Stimulated activated naive CD8-positive, alpha-beta T cell treated with anti-CD3 and anti-CD28 coated beads, Interleukin-15, Interleukin-2, amounts not matched to agents 100 U/mL and 50 U/mL, for 24 hours (primary cell): ENCODE results near the gene ZNF273.

Experiments used
- ATAC-seq: fragments of 150-1000 bp; cut with Tn5 transposase; one replicate; pipeline ENCODE4 v1.10.0; 2021
- DNase-seq: peaks from one replicate; pipeline ENCODE4 v3.0.0; 2021

ZNF273 gene

DNA sequence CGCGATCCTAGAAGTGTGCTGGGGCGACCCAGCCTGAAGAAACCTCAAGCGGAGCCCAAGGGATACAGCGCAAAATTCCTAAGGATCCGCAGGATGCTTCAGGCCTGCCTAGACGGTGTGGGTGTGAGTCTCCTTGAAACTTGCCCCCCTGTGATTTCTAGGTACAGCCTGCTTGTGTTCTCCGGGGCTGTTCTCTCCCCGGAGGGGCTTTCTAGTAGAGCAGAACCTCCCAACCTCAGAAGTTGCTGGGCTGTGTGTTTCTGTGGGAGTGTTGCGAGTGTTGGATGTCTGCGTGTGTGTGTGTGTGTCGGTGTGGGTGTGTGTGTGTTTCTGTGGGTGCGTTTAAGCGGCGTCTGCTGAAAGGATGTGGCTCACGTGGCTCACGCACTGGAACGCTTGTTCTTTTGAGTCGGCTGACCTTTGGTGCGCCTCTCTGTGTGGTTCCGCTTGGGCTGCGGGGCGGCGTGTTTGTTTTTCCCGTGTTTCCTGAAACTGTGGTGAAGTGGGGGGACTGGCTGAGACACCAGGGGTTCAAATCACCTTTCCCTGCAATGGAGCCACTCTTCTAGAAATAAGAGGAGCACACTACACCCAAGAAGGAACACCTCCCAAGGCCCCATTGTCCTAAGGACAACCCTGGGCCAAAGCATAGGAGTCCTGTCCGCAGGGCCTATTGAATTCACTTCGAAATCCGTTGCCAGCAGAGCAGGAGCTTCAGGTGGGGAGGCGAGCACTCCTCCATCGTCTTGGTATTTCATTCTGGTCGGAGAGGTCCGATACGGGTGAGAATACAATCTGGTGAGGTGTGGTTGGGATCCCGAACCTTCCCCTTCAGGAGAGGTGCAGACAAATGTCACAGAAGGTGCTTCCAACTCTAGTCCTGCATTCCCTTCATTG lies 25.1 kb upstream of the ZNF273 start:
- ATAC-seq (no peak), DNase-seq (no peak)

DNA sequence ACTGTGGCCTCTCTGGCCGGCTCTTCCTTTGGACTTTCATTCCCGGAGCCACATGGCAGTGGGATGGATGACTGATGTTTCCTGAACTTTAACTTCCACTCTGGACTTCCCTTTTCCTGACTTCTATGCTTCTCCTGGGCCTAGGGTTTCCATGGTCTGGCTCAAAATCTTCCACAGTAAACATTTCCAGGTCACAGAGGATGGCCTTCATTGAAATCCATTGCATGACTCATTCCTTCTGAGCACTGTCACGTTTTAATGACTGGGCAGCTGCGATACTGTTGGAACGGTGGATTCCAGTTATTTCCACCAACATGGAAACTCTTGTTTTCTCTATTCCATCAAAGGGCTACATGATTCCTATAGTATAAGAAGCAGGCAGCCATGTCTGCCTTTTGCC lies 24.4 kb upstream of the ZNF273 start:
- no peak for ATAC-seq
- DNase-seq = no peak

DNA sequence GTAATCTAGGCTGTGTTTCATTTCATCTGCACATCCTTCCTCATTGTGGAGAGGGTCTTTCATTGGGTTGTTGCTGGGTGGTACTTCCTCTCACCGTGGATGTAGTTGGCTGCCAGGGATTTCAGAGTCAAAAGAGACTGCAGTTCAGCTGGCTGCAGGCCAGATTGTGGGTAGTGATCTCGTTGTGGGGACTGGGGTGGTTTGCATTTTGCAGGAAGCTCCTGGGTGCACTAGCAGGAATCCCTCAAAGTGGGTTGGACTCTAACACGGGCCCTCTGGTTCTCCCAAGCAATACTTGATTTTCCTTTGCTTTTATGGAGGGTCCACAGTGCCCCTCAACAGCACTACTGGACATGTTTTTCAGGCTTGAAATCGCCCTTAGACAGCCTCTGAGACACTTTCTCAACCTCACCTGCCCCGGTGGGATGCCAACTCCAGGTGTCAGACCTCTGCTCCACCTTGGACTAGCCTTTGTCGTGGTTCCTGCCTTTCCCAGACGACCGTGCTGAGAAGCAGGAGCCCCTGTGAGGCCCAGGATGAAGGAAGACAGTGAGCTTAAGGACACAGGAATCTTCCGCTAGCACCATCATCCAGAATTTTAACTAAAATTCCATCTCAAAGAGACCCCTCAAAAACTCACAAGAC lies 23.9 kb upstream of the ZNF273 start:
- ATAC-seq = no peak
- no peak for DNase-seq

DNA sequence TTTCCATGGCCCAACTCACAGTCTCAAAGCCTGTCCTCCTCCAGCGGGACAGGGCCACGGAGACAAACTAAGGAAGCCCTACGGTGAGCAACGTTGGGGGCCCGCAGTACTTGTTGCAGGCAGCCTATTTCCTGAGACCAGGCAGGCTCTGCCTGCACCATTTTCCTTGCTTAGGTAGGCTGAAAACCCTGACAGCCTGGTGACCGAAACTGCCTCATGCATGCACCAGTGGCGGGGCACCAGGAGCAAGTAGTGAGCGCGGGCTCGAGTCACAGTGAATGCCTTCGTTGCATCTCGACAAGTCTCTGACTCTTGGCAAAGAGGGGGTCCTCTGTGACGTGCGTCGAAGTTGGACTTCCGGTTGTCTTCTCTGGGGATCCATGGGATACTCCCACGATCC lies 23.3 kb upstream of the ZNF273 start:
- ATAC-seq = no peak
- DNase-seq = no peak

DNA sequence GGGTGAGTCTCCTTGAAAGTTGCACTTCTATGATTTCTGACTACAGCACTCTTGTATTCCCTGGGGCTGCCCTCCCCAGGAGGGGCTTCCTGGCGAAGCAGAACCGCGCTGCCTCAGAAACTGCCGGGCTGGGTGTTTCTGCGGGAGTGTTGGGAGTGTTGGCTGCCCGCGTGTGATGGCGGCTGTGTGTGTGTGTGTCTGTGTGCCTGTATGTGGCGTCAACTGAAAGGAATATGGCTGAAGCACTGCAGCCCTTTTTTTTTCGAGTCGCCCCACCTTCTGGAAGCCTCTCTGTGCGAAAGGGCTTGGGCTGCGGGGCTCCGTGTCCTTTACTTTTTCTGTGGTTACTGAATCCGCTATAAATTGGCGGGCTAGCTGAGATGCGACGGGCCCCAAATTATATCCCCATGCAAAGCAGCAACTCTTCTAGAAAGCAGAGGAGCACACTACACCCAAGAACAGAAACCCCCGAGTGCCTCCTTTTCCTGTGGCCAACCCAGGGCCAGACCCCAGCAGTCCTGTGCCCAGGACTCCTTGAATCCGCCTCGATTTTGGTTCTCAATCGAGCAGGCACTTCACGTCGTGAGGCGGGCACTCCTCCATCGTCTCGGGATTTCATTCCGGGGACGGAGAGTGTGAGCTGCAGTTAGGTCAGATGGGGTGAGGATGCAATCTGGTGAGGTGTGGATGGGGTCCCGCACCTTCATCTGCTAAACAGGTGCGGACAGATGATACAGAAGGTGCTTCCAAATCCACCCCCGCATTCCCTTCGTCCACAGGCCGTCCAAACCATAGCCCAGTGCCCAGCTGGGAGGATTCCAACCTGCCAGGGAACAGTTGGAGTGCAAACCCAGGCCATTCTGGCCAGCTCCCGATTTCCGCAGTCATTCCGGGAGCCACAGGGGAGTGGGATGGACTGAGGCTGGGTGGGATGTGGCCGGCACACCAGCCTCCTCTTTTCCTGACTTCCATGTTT lies 22.5 kb upstream of the ZNF273 start:
- ATAC-seq (no peak), DNase-seq (no peak)

DNA sequence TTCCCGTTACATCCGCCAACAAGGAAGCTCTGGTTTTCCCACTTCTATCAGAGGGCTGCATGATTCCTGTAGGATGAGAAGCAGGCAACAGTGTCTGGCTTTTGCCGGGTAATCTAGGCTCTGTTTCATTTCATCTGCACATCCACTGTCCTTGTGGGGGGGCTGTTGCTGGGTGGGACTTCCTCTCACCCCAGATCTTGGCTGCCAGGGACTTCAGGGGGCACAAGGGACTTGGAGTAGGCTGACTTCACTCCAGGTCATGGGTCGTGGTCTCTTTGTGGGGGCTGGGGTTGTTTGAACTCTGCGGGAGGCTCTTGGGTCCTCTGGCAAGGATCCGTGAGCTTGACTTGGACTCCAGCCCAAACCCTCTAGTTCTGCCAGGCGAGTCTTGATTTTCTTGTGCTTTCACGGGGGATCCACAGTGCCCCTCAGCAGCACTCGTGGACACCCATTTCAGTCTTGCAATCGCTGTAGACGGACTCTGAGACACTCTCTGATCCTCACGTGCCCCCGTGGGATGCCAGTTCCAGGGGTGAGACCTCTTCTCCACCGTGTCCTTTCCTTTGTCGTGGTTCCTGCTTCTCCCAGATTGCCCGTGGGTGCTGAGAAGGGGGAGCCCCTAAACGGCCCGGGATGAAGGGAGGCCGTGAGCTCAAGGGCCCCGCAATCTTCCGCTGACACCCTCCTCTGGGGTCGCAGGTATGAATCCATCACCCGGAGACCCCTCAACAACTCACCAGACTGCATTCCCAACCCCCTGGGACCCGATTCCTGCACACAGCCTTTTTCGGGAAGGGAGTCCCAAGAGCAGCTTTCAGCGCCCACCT lies 21.4 kb upstream of the ZNF273 start:
- ATAC-seq (no peak), DNase-seq (no peak)

DNA sequence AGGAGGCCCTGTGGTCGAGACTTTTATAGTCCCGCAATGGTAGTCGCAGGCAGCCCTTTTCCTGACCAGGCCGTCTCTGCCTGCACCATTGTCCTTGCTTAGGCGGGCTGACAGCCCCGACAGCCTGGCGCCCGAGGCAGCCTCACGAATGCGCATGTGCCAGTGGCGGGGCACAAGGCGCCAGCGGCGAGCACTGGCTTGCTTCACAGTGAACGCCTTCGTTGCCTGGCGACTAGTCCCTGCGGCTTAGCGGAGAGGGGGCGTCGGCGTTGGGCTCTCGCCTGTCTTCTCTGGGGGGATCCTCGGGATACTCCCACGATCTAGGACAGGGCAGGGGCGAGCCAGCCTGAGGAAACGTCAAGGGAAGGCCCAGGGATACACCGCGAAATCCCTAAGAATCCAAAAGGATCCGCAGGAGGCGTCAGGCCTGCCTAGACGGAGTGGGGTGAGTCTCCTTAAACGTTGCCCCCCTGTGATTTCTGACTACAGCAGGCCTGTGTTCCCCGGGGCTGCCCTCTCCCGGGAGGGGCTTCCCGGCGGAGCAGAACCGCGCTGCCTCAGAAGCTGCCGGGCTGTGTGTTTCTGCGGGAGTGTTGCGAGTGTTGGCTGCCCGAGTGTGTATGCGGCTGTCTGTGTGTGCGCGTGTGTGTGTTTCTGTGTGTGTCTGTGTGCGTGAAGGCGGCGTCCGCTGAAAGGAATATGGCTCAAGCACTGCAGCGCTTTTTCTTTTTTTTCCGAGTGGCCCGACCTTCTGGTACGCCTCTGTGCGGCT lies 20.5 kb upstream of the ZNF273 start:
- peak; percentile 51 for ATAC-seq
- DNase-seq = peak; percentile 50

DNA sequence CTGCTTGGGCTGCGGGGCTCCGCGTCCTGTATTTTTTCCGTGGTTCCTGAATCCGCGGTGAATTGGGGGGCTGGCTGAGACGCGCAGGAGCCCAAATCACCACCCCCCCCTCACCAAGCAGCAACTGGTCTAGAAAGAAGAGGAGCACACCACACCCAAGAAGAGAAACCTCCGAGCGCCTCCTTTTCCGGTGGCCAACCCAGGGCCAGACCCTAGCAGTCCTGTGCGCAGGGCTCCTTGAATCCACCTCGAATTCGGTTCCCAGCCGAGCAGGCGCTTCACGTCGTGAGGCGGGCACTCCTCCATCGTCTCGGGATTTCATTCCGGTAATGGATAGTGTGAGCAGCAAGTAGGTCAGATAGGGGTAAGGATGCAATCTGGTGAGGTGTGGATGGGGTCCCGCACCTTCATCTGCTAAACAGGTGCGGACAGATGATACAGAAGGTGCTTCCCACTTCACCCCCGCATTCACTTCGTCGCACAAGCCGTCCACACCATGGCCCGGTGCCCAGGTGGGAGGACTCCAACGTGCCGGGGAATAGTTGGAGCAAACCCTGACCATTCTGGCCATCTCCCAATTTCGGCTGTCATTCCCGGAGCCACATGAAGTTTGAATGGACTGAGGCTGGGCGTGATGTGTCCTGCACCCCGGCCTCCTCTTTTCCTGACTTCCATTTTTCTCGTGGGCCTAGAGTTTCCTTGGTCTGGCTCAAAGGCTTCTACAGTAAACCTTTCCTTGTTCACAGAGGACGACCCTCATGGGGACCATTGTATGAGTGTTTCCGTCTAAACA lies 19.8 kb upstream of the ZNF273 start:
- no peak for DNase-seq
- no peak for ATAC-seq

DNA sequence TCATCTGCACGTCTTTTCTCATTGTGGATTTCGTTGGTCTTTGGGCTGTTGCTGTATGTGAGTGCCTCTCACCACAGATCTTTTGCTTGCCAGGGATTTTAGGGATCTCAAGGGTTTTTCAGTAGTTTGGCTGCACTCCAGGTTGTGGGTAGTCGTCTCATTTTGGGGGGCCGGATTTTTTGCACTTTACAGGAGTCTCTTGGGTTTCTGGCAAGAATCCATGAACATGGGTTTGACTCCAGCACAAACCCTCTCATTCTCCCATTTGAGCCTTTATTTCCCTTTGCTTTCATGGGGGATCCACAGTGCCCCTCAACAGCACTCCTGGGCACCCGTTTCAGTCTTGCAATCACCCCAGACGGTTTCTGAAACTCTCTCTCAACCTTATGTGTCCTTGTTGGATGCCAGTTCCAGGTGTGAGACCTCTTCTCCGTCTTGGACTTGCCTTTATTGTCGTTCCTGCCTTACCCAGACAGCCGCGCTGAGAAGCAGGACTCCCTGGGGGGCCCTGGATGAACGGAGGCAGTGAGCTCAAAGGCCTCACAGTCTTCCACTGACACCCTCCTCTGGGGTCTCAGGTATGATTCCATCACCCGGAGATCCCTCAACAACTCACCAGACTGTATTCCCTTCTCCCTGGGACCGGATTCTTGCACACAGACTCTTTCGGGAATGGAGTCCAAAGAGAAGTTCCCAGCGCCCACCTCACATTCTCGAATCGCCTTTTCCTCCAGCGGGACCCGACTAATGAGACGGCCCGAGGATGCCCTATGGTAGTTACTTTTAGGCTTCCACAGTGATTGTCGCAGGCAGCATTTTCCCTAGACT lies 18.8 kb upstream of the ZNF273 start:
- ATAC-seq (no peak), DNase-seq (no peak)

DNA sequence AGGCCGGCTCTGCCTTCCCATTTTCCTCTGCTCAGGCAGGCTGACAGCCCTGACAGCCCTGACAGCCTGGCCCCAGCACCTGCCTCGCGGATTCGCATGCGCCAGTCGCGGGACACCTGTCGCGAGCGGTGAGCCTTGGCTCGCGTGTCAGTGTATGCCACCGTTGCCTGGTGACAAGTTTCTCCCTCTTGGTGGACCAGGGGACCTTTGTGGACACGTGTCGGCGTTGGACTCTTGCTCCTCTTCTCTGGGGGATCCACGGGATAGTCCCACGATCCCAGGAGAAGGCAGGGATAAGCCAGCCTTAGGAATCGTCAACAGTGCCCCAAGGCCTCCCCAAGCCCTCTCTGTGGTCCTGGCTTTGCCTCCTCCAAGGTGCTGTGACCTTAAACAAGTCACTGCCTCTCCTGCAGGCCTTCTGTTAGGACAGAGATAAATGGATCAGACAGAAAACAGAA lies 18.1 kb upstream of the ZNF273 start:
- ATAC-seq (no peak), DNase-seq (no peak)

DNA sequence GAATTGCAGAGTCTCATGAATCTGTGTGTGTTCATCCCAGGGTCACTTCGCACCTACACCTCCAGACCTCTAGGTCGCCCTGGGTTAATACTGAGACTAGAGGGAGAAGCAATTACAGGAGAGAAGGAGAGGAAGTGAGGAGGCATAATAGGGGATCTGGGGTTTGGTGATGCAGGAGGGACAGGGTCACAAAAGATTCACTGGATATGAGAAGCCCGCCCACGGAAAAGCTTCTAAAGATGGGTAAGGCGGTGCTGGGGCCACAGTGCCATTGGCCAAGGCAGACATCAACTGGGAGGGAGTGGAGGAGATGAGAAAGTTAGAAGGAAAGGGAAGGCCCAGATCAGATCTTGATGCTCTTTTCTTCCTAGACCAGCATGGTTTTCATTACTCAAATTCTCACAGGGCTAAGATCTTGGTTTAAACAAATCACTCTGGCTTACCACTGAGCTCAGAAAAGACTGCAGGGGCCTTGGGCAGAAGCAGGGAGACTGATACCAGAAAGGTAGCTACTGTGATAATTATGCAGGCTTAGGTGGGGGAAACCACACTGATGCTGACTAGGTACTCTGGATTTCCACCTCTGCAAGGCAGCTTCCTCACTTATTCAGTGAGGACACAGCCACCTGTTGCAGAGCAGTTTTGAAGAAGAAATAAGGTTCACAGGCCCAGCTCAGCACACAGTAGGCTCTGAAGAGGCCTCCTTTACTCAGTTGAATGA lies 17.4 kb upstream of the ZNF273 start:
- ATAC-seq = no peak
- DNase-seq = no peak

DNA sequence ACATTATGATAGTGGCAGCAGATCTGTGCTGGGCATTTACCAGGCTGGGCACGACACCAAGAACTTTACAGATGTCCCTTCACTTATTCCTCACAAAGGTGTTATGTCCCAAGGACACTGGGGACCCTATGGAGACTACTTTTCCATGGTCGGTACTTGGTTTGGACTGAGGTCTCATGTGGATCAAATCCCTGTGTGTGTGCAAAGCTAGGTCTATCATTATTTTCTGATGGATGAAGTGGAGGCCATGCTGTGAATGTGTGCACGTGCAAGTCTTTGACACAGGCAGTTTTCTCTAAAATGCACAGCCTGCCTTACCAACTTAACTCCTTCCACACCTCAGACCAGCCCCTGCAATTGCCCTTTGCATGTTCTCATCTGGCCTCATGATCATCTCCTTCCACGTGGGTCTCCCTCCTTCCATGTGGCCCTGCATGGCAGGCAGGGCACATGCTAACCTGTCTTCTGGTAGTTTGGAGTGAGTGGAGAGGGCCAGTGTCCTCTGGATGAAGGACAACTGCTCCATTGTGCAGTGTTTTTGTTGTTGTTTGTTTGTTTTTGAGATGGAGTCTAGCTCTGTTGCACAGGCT lies 16.0 kb upstream of the ZNF273 start:
- ATAC-seq (no peak), DNase-seq (no peak)

DNA sequence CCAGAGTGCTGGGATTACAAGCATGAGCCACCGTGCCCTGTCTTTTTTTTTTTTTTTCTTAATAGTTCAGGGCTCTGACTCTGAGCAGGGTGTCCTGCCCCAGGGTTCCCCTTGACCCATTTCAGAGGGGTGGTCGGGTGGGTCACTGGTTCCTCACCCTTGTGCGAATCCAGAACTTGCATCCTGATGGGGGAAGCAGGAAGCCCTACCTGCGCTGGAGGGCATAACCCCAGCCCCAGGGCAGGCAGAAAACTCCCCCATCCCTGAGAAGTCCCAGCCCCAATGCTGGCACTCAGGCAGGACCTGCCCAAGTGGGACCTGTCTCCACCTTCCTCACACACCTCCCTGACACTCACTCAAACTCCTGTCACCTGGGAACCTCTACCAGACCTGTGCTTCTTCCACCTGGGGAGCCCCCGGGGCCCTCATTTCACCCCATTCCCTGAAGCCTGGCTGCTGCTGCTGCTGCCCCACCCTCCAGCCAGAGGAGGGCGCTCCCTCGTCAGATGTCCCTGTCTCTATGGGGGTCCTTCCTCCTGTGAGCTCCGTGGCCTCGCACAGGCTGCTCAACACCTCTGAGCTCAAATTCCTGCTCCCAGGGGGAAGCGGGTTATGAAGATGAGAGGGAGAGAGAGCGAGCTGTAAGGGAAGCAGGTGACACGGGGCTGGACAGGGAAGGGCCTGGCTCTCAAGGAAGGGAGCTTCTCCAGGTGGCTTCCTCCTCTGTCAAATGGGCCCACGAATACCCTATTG lies 15.1 kb upstream of the ZNF273 start:
- ATAC-seq = peak; percentile 54
- peak; percentile 67 for DNase-seq

DNA sequence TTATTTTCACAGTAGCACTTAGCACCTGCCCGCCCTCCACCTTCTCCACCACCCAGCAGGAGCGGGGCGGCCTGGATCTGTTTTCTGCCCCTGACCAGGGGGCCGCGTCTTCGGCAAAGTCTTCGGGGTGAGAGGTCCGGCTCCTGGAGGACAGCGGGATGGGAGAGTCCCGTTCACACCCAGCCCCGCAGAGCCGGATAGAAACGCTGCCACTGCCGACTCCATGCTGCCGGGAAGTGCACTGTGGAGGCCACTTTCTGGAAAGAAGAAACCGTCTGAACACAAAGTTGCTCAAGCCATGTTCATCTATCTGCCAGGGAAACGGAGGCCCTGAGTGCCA lies 14.5 kb upstream of the ZNF273 start:
- no peak for ATAC-seq
- no peak for DNase-seq

DNA sequence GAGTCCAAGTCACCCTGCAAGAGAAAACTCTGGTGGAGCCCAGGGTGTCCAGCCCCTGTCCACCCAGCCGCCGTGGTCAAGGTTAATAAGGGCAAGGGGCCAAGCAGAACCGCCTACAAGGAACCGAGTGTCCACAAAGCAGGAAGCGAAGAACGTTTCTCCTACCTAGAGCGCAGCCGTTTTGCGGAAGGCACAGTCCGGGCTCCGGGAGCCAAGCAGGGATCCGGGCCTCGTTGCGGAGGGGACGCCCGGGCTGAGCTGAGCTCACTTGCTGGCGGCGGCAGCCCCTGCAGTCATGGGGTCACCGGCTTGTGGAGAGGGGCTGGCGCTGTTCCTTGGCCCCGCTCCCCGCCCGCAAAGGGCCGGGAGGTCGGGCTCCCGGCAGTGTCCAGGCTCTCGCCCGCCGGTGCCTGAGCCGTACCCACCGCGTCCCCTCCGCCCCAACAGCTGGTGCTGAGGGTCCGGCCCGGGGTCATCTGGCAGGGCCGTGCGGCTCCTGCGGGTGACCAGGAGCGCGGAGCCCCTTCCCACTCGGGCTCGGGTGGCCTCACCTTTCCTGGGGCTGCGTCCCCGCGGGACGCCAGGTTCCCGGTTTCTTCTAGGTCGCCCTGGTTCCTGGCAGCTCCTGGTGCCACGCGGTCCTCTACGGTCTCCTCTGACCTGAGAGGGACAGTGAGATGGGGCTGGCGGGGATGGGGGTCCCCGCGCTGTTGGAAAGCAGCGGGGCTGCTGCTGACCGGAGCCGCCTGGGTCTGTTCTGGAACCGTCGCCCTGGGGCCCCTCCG lies 14.0 kb upstream of the ZNF273 start:
- ATAC-seq (no peak), DNase-seq (peak; percentile 32)

DNA sequence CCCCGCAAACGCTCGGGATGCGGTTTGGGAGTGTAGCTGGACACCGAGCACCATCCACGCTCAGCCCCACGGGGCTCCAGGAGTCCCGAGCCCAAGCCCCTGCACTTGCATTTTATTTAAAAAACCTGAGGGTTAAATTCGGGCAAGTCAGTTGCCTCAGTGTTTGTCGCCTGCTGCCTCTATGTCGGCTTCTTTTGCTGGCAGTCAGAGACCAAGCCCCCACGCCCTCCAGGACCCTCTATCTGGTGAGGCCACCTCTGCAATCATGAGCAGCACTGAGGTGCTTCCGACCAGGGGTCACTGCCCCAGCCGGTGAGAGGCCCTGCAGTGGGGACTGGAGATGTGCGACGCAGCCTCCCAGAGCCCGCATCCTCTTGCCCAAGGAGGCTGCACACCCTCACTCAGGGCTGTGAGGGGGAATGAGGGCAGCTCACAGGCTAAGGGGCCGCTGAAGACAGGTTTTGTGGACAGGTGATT lies 13.3 kb upstream of the ZNF273 start:
- ATAC-seq = no peak
- no peak for DNase-seq
